GM21825 (cell line): Measurements from ENCODE around the gene MPV17L2.

Experiments used
- ATAC-seq: cut with Tn5 transposase; IDR thresholded peaks from one replicate; pipeline ENCODE4 v1.9.1; 2021; ENCODE audit warnings: mild to moderate bottlenecking, moderate library complexity; ENCODE audit not compliant: unreplicated experiment

Gene MPV17L2

GRCh38 chr19:18214779-18215433, 21.9 kb downstream of the MPV17L2 start:
- ATAC-seq = no peak

DNA sequence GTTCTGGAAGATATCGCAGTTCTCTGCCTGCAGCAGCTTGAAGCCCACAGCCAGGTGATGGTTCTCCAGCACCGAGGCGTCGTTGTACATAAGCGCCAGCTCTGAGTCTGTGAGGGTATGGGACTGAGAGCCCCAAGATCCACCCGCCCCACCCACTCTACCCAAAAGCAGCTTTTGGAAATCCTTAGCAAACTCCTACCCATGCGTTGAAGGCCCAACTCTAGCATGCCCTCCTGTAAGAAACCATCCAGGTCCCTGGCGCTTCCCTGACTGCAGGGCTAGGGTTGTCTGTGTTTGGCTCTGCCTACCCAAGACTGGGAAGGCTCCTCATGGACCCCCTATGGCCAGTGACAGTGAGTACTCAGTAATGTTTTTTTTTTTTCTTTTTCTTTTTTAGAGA, 23.8 kb downstream of the MPV17L2 start:
- ATAC-seq = no peak

- ATAC-seq = no peak
Observed at GRCh38 chr19:18218159-18218558, 25.1 kb downstream of the MPV17L2 start.

- no peak for ATAC-seq
Observed at GRCh38 chr19:18218600-18218999, 25.6 kb downstream of the MPV17L2 start.

GRCh38 chr19:18219911-18220631, 27.1 kb downstream of the MPV17L2 start:
- ATAC-seq = no peak

GRCh38 chr19:18220632-18221275, 27.7 kb downstream of the MPV17L2 start:
- no peak for ATAC-seq

DNA sequence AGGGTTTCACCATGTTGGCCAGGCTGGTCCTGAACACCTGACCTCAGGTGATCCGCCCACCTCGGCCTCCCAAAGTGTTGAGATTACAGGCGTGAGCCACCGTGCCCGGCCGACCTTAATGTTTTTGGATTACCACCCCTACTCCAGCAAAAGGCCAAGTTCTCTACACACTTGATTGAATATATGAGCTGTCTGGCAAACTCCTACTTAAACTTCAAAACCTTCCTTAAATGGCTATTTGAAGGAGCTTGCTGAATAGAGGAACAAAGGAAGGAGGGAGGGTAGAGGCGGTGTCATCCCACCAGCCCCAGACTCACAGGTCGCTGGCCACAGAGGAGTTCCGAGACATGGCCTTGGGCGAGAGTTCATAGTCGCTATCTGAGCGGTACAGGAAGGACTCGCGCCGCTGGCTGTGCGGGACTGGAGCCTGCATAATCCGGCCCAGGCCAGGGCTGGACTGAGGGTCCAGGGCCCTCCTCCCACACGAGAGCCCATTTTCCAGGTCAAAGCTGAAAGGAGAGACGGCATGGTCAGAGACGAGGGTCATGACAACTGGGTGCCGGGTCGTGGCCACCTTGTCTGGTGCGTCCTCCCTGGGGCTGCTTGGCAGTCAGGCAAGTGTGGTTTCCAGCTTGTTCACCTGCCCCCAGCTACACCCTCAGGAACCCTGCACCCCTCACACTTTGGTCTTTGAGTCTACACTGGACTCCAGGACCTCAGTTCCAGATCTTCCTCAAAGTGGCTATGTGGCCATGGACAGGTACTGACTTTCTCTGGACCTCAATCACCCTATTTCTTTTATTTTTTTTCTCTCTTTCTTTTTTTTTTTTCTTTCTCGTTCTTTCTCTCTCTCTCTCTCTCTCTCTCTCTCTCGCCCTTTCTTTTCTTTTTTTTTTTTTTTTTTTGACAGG, 29.1 kb downstream of the MPV17L2 start:
- no peak for ATAC-seq

DNA sequence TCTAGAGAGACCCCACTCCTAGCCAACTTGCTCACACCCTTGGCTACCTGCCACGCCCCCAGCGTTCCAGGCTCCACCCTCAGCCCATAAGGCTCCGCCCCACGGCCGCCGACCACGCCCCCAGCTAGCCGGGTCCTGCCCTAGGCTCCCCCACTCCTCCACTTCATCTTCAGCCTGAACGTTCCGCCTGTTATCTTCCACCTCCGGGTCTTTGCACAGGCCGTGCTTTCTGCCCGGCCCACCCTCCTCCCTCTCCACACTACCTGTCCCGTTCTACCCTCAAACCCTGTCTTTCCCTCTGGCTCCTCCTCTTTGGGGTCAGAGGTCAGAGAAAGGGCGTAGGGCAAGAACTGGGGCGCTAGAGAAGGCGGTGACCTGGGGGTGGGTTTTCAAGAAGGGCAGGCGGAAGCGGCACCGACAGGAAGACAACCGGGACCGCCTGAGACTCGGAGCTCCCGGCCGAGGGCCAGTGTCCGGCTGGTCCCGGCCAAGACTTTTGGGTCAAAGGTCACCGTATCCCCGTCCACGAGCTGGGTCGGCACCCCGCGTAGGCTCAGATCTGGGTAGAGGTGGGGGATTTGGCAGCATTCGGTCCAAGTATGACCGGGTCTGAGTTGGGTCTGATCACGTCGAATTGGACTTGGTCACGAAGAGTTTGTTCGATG, 31.0 kb downstream of the MPV17L2 start:
- ATAC-seq = no peak

DNA sequence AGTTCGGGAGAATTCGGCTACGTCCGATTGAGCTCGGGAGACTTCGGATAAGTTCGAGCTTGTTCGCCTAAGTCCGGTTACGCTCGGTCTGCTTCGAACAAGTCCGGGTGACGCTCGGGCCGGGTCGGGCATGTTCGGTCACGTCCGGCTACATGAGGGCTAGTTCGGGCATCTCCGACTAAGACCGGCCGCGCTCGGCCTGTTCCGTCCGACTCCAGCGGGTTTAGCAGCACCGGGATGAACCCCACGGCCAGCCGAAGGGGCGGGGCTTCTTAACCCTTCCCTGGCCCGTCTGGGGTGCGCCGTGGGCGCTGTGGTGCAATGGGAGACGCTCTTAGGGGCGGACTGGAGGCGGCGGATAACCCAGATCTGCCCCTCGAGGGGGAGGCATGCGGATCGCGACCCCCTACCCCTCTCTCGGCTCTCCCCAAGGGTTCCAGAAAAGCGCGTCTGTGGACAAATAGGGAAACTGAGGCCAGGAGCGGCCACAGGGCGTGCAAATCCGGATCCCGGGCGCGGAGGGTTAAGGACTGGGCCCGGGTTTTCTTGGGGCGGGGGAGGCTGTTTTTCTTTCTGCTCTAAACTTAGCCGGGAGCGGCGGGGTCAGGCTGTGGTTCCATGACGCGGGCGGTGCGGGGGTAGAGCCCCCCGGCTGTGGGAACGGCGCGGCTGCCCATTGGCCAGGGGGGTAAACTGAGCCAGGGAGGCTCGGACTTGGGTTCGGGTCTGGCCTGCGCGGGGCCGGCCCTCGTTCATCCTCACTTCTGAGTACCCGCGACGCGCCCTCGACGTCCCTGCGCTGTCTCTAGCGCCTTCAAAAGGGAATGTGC, 31.7 kb downstream of the MPV17L2 start:
- peak; percentile 76 for ATAC-seq

DNA sequence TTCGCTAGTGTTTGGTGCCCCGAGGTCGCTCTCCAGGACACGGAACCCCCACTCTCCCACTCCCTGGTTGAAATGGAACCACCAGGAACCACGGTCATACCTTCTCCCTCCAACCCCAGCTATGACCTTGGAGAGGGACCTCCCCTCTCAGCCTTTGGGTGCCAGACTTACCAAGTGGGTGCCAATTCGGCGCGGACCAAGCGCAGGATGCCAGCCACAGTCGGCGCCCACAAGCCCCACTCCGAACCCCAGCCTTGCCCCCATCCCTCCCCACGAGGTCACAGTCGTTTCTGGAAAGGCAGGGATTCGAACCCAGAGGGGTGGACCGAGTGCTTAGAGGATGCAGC, 32.3 kb downstream of the MPV17L2 start:
- no peak for ATAC-seq

- ATAC-seq = no peak
Observed at GRCh38 chr19:18225702-18226468, 32.9 kb downstream of the MPV17L2 start, which contains the start of gene PDE4C. Gene PDE4C (minus strand): TSS chr19:18226438. CDS start chr19:18226415, 23 bp downstream.

GRCh38 chr19:18226956-18227780, 34.1 kb downstream of the MPV17L2 start:
- no peak for ATAC-seq

- ATAC-seq = no peak
Observed at GRCh38 chr19:18227781-18228271, 34.8 kb downstream of the MPV17L2 start.

- ATAC-seq = no peak
Observed at GRCh38 chr19:18229474-18229873, 36.5 kb downstream of the MPV17L2 start.

DNA sequence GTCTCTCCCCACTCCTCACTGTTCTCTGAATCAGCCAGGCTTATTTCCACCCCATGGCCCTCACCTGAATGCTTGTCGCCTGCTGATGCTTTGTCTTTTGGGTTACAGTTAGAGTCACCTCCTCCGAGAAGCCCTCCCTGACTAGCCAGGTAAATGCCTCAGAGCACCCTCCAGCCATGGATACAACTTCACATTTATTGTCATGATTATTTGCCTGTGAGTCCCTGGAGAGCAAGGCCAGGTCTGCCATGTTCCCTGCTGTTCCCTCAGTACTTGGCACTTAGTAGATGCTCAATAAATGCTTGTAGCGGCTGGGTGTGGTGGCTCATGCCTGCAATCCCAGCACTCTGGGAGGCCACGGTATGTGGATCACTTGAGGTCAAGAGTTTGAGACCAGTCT, 36.9 kb downstream of the MPV17L2 start:
- no peak for ATAC-seq

- no peak for ATAC-seq
Observed at GRCh38 chr19:18230941-18231734, 38.1 kb downstream of the MPV17L2 start.

DNA sequence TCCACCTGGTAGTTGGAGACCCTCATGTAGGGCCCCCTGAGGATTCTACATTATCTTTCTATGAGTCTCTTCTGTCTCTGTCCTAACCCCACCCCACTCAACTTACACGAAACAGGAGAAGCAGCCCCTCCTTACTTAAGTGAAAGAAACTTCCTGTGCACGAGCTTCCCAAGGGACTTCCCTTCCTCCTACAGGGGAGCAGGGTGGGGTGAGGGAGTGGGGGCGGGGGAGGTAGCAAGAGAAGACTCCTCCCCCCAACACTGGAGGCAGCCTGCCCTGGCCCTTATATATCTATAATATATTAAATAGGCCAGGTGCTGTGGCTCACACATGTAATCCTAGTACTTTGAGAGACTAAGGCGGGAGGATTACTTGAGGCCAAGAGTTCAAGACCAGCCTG, 38.8 kb downstream of the MPV17L2 start:
- ATAC-seq = no peak
